Left ventricle myocardium superior (tissue), 1 donor: Measurements from ENCODE around the gene USP9Y. TPM values are rescaled to one million over a fixed set of nuclear protein-coding genes. Genes with fewer than 3 reads are reported as not detected.

Experiments used
- ATAC-seq: fragments of 200-7000 bp; cut with Tn5 transposase; one replicate; pipeline ENCODE4 v1.9.1; 2020; ENCODE audit warnings: mild to moderate bottlenecking, moderate library complexity
- DNase-seq: peaks from one replicate; pipeline ENCODE4 v3.0.0-alpha.2; 2020
- intact Hi-C: fragments of 100-400 bp; cut with micrococcal nuclease; formaldehyde crosslinking; loops from one replicate; pipeline ENCODE4 v1.11.0; 2022
- total RNA-seq: library from RNA; stranded (reverse); fragmentation: NEBNext Ultra II Directional; extraction: Animal tissue kit (Norgen Biotek cat#: 25700); gene quantifications from one replicate; pipeline ENCODE4 v1.2.1, GENCODE V29; 2021
- donor health status: DM: no; HTN: yes; CAD: no; lungs with severe emphysema.

USP9Y gene
- total RNA-seq, 1 donor from 2014 or later: 21.1 TPM

GRCh38 chrY:12756021-12756420 lies 55.0 kb downstream of the USP9Y start:
- intact Hi-C loops: no loop called here
- DNase-seq (no peak), ATAC-seq (no peak)

DNA sequence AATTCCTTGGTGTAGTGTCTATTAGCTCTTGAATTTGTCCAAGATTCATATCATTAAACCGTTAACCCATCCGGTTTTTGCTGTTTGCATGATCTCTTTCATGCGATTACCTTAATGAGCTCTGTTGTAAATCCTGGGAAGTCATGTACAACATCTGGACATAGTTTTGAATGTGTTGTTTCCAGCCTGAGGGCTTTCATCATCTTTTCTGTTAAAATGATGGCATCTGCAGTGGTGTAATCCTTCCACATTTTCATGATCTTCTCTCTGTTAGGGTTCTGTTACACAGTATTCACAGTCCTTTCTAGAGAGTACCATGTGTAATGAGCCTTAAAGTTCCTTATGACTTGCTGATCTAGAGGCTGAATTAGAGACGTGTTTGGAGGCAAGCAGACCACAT lies 64.9 kb downstream of the USP9Y start:
- no peak for ATAC-seq
- intact Hi-C loops: no loop called here

DNA sequence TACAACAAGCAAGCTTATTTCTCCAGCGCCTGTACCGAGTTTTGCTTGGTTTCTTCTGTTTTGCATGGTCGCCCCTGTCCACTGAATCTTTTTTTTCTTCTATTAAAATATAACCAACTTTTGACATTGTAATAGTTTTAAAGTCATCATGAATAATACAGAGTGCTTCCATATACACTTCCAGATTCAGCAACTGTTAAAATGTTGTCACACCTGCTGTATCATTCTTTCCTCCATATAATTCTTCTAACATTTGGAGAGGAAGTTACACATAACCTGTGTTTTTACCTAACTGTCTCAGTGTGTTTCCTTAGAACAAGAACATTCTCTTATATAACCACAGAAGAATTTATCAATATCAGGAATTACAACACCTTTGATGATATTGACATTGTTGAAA lies 83.5 kb downstream of the USP9Y start:
- intact Hi-C loops: no loop called here
- DNase-seq: no peak

More for the DNA sequence above, 64.9 kb downstream of the USP9Y start:
- no peak for DNase-seq

DNA sequence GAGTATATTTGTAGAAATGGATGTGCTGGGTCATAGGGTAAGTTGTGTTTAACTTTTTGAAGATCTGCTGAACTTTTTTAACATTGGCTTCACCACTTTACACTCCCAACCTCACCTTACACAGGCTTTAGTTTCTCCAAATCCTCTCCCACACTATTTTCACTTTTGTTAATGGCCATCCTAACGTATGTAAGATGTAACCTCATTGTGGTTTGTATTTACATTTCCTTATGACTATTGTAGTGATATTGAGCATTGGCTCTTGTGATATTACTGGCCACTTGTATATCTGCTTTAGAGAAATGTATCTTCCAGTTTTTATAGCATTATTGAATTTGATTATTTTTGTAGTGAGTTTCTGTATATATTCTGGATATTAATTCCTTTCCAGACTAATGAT lies 93.0 kb downstream of the USP9Y start:
- intact Hi-C loops: no loop called here
- ATAC-seq (no peak), DNase-seq (no peak)

More for the DNA sequence above, 83.5 kb downstream of the USP9Y start:
- no peak for ATAC-seq

- intact Hi-C loops: no loop called here
- DNase-seq (no peak), ATAC-seq (no peak)
These were observed 107.0 kb downstream of the USP9Y start for GRCh38 chrY:12808046-12808445.

DNA sequence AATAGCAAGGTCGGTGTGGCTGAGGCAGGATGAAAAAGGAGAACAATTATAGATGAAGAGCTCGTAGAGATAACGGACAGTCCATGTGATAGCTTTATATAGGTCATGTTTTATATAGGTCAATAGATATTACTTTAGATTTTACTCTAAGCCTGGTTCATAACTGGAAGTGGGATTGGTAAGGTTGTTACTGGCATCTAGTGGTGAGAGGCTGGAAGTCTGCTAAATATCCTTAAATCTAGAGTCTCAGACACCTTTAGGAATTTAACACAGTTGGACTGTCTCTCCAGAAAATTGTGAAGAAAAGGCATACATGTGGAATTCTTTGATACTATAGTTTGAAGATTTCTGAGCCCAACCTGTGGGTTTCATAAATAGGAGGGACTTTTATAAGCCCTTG lies 108.0 kb downstream of the USP9Y start:
- ATAC-seq (no peak), DNase-seq (no peak)
- intact Hi-C loops: no loop called here

DNA sequence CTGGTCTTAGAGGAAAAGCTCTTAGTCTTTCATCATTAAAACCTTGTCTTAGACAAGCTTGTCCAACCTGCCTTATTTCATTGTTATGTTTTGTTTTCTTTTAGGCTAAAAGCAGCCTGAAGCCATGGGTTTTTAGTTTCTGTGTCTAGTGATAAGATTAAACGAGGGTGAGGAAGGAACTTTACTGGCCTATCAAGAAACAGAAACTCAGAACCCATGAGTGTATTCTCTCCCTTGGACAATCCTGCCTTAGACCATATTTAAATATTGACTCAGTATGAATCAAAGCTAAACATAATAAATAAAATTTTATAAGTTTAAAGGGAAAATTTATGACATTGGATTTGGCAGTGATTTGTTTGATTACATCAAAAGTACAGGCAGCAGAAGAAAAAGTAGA lies 122.4 kb downstream of the USP9Y start:
- ATAC-seq (no peak), DNase-seq (no peak)
- intact Hi-C loops: no loop called here

DNA sequence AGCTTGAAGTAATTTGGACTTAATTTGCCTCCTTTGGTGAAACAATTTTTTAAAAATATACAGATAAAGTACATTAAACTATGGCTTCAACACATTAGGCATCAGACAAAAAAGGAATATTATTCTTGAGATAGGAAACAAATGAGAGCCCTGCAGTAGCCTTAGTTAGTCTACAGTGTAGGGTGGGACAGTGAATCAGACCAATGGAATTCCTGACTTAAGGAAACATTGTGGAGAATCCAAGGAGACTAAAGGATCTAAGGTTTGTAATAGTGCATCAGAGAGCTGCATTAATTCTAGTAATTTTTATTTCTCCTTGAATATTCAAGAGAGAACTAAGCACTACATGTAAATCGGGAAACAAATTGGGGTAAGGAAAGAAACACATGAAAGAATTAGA lies 125.8 kb downstream of the USP9Y start:
- intact Hi-C loops: no loop called here
- DNase-seq: no peak
- no peak for ATAC-seq

DNA sequence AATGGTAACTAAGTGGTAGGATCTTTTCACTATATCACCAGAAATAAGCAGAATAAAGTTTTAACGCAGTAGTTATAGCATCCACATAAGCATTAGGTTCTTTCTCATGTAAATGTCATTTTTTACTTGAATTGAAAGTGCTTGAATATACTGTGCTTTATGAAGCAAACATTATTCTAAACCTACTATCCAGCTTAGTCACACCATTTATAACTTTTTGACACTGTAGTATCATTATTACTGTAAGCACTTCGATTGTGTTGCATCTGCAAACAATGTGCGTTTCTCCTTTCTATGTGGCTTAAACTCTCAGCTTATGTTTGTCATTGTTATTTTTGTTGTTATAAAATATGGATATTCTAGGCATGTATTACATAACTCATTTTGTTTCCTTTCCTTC lies 132.3 kb downstream of the USP9Y start:
- intact Hi-C loops: no loop called here
- DNase-seq: no peak
- ATAC-seq: no peak

- DNase-seq (peak; percentile 33), ATAC-seq (peak; percentile 67)
- intact Hi-C loops: no loop called here
These were observed 136.5 kb downstream of the USP9Y start for GRCh38 chrY:12837550-12837949.

DNA sequence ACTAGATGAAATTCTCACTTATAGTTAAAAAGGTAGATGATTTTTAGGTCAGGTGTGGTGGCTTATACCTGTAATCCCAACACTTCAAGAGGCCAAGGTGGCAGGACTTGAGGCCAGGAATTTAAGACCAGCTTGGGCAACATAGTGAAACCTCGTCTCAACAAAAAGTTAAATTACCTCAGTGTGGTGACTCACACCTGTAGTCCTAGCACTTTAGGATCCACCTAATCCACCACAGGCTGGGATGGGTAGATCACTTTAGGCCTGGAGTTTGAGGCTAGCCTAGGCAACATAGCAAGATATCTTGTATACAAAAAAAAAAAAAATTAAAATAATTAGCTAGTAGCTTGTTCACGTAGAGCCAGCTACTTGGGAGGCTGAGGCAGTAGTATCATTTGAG lies 140.3 kb downstream of the USP9Y start:
- DNase-seq (no peak), ATAC-seq (no peak)
- intact Hi-C loops: no loop called here

DNA sequence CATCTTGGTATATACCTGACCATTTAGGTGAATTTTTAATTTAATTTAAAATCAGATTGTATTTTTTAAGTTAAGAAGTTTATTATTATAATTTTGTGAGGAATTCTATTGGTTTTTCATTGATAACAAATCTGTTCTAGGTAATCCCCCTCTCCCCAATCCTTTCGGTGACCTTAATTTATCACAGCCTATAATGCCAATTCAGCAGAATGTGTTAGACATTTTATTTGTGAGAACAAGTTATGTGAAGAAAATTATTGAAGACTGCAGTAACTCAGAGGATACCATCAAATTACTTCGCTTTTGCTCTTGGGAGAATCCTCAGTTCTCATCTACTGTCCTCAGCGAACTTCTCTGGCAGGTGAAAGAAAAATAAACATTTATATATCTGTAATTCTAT lies 145.8 kb downstream of the USP9Y start:
- intact Hi-C loops: no loop called here
- ATAC-seq: no peak

GRCh38 chrY:12855791-12856275 lies 154.8 kb downstream of the USP9Y start:
- intact Hi-C loops: no loop called here
- ATAC-seq (no peak), DNase-seq (no peak)

More for the DNA sequence above, 145.8 kb downstream of the USP9Y start:
- no peak for DNase-seq

DNA sequence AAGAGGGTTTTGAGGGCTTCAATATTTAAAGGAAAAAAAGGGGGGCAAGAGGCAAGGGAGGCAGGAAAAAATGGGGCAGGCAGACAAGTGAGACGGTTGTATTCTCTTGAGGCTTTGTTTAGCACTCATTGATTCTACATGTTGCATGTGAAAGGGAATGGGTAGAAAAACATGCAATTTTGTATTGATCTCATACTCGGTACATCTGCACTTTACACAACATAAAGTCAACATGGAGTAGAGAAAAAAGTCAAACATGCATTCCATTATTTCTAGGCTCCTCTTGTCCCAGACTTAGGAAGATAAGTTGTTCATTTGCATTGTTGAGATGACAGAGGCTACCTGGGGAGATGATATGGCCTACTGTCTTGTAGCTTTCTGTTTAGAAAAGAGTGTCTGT lies 166.9 kb downstream of the USP9Y start:
- intact Hi-C loops: no loop called here
- no peak for DNase-seq
- ATAC-seq: no peak

DNA sequence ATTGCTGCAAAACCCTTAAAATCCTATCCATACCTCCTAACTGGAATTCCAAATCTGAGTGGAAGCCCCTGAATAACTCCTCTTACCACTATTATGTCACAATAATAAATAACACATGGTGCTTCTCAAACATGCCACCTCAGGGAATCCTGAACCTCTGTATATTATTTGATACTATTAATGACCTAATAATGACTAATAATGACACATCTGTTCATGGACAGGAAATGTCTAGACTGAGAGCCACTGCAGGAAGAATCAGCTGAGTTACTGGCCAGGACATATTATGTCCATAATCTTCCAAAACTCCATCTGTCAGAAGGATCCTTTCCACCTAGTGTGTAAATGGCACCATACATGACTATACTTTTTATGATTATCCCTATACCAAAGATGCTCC lies 195.9 kb downstream of the USP9Y start:
- intact Hi-C loops: no loop called here
- ATAC-seq (no peak), DNase-seq (no peak)

DNA sequence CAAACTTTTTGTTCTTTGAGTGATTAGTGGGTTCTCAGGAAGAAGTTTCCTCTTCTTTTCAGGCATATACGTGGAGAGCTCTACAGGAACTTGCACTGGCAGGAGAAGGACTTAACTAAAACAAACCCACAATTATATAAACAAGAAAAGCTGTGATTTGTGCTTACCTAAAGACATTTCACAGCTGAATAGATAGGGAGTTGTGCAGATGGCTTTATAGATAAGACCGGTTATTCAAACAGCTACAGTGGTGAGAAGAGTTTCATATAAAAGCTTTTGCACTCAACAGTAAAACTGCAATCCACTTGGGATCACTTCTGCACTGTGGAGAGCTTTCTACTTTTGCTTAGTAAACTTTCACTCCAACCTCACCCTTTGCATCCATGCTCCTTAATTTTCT lies 197.6 kb downstream of the USP9Y start:
- DNase-seq: no peak
- ATAC-seq: no peak
- intact Hi-C loops: no loop called here

DNA sequence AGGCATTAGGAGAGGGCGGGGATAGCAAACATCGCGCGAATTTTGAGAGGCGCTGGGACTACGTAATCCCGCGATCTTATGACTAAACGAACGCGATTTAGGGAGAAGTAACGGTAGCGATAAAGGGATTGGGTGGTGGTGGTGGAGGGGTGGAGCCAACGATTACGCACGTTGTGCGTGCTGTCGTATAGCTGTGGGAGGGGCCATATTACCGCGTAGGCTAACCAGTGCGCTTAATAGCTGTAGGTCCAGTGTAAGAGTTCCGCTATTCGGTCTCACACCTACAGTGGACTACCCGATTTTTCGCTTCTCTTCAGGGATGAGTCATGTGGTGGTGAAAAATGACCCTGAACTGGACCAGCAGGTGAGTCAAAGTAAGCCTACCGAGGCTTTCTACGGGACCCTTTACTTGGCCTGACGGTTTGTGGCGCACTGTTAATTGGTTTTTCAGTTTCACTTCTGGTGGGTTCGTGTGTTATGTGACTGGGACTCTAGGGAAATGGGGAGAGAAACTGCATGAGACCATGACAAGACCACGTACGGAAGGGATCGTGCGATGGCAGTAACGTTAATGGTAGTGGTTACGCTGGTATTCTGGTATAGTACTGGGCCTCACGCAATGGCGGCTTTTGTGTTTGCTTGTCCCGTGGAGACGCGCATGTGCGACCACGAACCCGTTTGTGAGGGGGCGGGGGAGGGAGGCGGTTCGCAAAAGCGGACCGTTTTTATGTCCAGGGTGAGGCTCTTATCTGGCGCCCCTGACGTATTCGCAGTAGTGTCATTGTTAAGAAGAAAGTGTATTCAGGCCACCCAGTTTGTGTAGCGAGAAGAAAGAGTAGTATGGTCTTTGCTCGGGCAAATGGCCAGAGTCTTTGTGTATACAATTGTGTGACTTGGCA lies 203.8 kb downstream of the USP9Y start, which contains the start of gene DDX3Y:
Gene DDX3Y, plus strand, starts transcription at position 251 of the 899 bp plus-strand sequence. Its CDS starts 69 bp downstream, at position 320.
- intact Hi-C loops: no loop called here
- DNase-seq: peak; percentile 84
- ATAC-seq: peak; percentile 99

- peak; percentile 89 for ATAC-seq
- intact Hi-C loops: no loop called here
- peak; percentile 58 for DNase-seq
These were observed 204.5 kb downstream of the USP9Y start for GRCh38 chrY:12905517-12905872.

- no peak for ATAC-seq
- DNase-seq: no peak
- intact Hi-C loops: no loop called here
These were observed 204.9 kb downstream of the USP9Y start for GRCh38 chrY:12905895-12906294.
